Common myeloid progenitor, CD34-positive (primary cell): Measurements from ENCODE around the gene DDAH2.

Experiments
- CTCF ChIA-PET: fragments of 350-600 bp; sonication (Branson Sonifier 250); formaldehyde crosslinking; loops from one replicate; lab custom pipeline; 2021; ENCODE audit warnings: antibody characterized with exemption; lab: Charles Lee
- POLR2A ChIA-PET: fragments of 350-600 bp; sonication (Branson Sonifier 250); formaldehyde crosslinking; loops from one replicate; lab custom pipeline; 2021; ENCODE audit warnings: antibody characterized with exemption; lab: Charles Lee
- DNase-seq, 3 donors: peaks; one replicate each; pipeline versions ENCODE4 v3.0.0 to v3.0.0-alpha.2; 2013
- H3K27ac ChIP-seq, 2 experiments: 1 replicate in 1 of 2; 2 replicates in 1 of 2; pipeline ENCODE4 v1.7.0; 2013; ENCODE audit warnings: inconsistent platforms in 2 of 2, low read length in 2 of 2, mild to moderate bottlenecking in 2 of 2, low read depth in 1 of 2, moderate library complexity in 1 of 2; ENCODE audit not compliant: severe bottlenecking in 2 of 2, insufficient read depth in 1 of 2, poor library complexity in 1 of 2
- H3K27me3 ChIP-seq, 5 experiments: replicated peaks in 2 of 5; 1 replicate in 3 of 5; 2 replicates in 2 of 5; pipeline versions ENCODE4 v1.6.1 to v1.7.0; 2013; ENCODE audit warnings: low read length in 4 of 5, mild to moderate bottlenecking in 2 of 5, moderate library complexity in 2 of 5, inconsistent platforms in 1 of 5; ENCODE audit not compliant: insufficient read depth in 5 of 5, control insufficient read depth in 4 of 5
- H3K36me3 ChIP-seq, 4 experiments: 1 replicate in 2 of 4; 2 replicates in 2 of 4; pipeline versions ENCODE4 v1.6.1 to v1.7.0; 2013; ENCODE audit warnings: low read length in 3 of 4, control low read depth in 1 of 4, mild to moderate bottlenecking in 1 of 4; ENCODE audit not compliant: control insufficient read depth in 4 of 4, insufficient read depth in 4 of 4
- H3K4me1 ChIP-seq, 4 experiments: 1 replicate in 3 of 4; 2 replicates in 1 of 4; pipeline versions ENCODE4 v1.6.1 to v1.7.1; 2013; ENCODE audit warnings: low read length in 3 of 4, mild to moderate bottlenecking in 3 of 4, control low read depth in 1 of 4, inconsistent platforms in 1 of 4, moderate library complexity in 1 of 4; ENCODE audit not compliant: control insufficient read depth in 4 of 4, insufficient read depth in 4 of 4; ENCODE audit errors: control extremely low read depth in 1 of 4
- H3K4me3 ChIP-seq, 7 experiments: 1 replicate in 4 of 7; 2 replicates in 3 of 7; pipeline versions ENCODE4 v1.5.1 to v1.7.0; 2013; ENCODE audit warnings: mild to moderate bottlenecking in 7 of 7, low read length in 6 of 7, moderate library complexity in 6 of 7, inconsistent platforms in 2 of 7, low read depth in 2 of 7, control low read depth in 1 of 7; ENCODE audit not compliant: insufficient read depth in 4 of 7, control insufficient read depth in 1 of 7; ENCODE audit errors: extremely low read depth in 1 of 7
- H3K9me3 ChIP-seq, 5 experiments: 1 replicate in 4 of 5; 2 replicates in 1 of 5; pipeline versions ENCODE4 v1.6.1 to v1.7.1; 2013; ENCODE audit warnings: low read length in 4 of 5, mild to moderate bottlenecking in 2 of 5, inconsistent platforms in 1 of 5, low read depth in 1 of 5, moderate library complexity in 1 of 5; ENCODE audit not compliant: control insufficient read depth in 4 of 5, insufficient read depth in 2 of 5; ENCODE audit errors: control extremely low read depth in 1 of 5
- WGBS: methylation state at CpG from one replicate; pipeline ENCODE4 v1.1.5; 2013; ENCODE audit not compliant: insufficient coverage; 5-methylcytosine and 5-hydroxymethylcytosine counted together

DDAH2 gene

DNA sequence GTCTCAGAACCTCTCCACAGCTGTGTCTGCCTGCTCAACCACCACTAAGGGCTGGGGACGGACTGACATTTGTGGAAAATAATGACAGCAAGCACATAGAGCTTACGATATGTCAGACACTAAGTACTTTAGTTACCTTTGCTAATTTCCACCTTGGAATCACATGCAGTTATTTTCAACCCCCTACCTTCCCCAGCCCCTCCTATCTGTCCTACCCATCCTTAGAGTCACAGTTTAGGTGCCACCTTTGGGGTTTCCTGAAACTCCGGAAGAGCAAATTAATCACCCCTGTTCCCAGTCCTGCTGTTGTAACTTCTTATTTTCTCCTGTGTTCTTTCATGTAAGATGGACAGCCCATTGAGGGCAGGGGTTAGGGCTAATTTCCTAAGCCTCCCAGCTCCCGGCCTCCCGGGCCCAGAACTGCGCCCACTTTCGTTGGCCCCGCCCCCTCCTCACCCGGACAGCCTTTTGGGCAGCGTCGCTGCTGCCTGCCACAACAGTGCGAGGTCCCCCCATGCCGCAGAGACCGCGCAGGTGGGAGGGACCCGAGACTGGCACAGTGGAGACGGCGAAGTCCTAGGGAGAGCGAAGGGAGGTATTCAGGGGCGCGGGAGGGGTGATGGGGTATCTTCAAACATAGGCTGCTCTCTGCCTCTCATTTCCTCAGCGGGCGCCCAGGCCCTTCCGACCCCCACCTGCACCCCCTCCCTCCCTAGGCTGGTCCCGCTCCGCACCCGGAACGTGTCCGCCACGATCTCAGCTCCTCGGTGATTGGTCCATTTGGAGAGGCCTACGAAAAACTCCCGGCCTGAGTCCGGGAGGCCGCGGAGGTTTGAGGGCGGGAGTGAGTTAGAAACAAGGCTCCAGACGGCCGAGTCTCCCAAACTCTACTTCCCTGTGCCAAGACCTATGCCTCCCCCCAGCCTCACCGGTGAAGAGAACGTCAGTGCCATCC is 1.1 kb downstream of the DDAH2 start:
- H3K36me3 ChIP-seq, result peaks cover 7 to 44% (median 26%) of the 10 kb centered on the region in 4 experiments
- DNase-seq, result peak in 2 of 3 donors; percentile 92 to 93
- POLR2A ChIA-PET, result interaction anchor here (0.6 to 1.5 kb wide), 11 partner anchors 8 to 99 kb away, joined by 3 to 21 read pairs (median 5); partner anchors contain the start of genes CLIC1, HSPA1B and MSH5
- CTCF ChIA-PET, result interaction anchor here (0.6 to 19.7 kb wide), 15 partner anchors 11 to 105 kb away, joined by 3 to 268 read pairs (median 4); partner anchors contain the start of genes ABHD16A, CLIC1, LY6G6D and MSH5
- H3K9me3 ChIP-seq, result no peaks in the 10 kb centered on the region
- H3K27me3 ChIP-seq, result no peaks in the 10 kb centered on the region
- peaks cover 13 to 76% (median 67%) of the 10 kb centered on the region in 4 experiments for H3K4me1 ChIP-seq
- 80% methylated on average over 24 of the region's 41 CpGs for WGBS
- peak overlapping the region; percentile 64 to 88 for H3K27ac ChIP-seq
- peak overlapping the region in 6 of 7 experiments; percentile 11 to 100 (median 95) for H3K4me3 ChIP-seq

DNA sequence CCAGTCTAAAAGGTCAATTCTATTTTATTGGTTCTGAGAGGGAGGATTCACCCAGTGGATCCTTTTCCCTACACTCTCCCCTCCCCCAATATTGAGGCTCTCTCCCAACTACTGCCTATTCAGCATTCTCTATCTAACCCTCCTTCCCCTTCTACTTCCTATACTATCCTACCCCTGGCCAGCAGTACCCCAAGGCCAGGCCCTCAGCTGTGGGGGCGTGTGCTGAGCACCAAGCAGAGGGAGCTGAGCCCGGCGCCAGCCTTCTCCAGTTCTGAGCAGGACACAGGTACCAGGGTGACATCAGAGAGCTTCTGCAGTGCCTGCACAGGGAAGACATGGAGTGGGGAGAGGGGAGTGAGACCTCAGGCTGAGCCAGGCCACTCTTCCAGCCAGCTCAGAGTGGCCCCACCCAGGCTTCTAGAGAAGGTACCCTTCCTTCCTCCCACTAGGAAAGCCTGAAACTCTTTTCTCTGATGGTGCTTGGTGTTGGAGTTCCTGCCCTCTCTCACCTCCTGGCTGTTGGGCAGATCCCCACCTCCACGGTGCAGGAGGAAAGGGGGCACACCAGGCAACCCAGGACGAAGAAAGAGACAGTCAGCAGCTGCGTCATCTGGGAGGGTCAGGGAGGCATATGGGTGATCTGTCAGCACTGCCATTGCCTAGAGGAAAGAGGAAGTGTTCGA is 1.9 kb downstream of the DDAH2 start:
- H3K27ac ChIP-seq, result peak overlapping the region; percentile 64 to 88
- peak in 1 of 3 donors; percentile 78 for DNase-seq
- peak overlapping the region in 5 of 7 experiments; percentile 7 to 95 (median 44) for H3K4me3 ChIP-seq
- CTCF ChIA-PET, result interaction anchor here (0.6 to 19.7 kb wide), 15 partner anchors 12 to 106 kb away, joined by 3 to 268 read pairs (median 3); partner anchors contain the start of genes ABHD16A, CLIC1, LY6G6D and MSH5
- H3K9me3 ChIP-seq, result no peaks in the 10 kb centered on the region
- H3K27me3 ChIP-seq, result no peaks in the 10 kb centered on the region
- POLR2A ChIA-PET, result interaction anchor here (0.6 to 1.5 kb wide), 11 partner anchors 9 to 100 kb away, joined by 3 to 21 read pairs (median 5); partner anchors contain the start of genes CLIC1, HSPA1B and MSH5
- peaks cover 5 to 41% (median 23%) of the 10 kb centered on the region in 4 experiments for H3K36me3 ChIP-seq
- 41% methylated on average over 6 of the region's 7 CpGs for WGBS
- H3K4me1 ChIP-seq, result peaks cover 13 to 75% (median 70%) of the 10 kb centered on the region in 4 experiments

DNA sequence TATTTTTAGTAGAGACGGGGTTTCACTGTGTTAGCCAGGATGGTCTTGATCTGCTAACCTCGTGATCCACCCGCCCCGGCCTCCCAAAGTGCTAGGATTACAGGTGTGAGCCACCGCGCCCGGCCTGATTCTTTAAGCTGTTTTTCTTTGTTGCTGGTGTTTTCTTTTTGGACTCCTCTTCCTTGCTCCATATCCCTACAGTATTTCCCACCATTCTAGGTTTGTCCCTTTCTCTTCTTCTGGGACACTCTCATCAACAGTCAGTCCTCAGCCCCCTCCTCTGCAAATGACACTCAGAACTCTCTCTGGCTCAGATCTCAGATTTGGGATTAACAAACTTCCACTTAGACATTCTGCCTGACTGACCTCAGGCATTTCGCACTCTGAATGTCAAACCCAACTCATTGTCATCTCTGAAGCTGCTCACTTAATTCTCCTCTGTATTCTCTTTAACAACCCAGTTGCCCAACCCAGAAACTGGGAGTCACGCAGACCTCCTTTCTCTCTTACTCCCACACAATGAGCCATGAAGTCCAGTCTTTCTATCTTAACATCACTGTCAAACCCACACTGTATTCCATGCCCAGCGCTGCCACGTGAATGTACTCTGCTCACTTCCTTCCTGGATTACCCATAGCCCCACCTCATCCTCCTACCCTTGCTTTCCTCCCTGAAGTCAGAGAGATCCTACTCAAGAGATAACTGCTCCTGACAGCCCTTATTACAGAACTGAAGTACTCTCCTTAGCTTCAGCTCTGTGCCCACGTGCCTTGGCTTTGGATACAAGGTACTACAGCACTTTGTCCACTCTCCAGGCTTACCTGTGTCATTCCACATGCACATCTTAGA is 3.4 kb downstream of the DDAH2 start:
- Histone ChIP-seq H3K36me3 (peaks cover under 1 to 28% (median 12%) of the 10 kb centered on the region in 4 experiments), H3K4me3 (no peak overlapping the region), H3K27ac (peak overlapping the region in 1 of 2 experiments; percentile 88), H3K9me3 (no peaks in the 10 kb centered on the region), H3K4me1 (peaks cover 13 to 74% (median 68%) of the 10 kb centered on the region in 4 experiments), H3K27me3 (no peaks in the 10 kb centered on the region)
- 61% methylated on average over 8 of the region's 12 CpGs for WGBS
- POLR2A ChIA-PET, result interaction anchor here (0.7 to 1.2 kb wide), 3 partner anchors 10 to 105 kb away, joined by 3 to 6 read pairs (median 3); partner anchors contain the start of gene LY6G6D
- CTCF ChIA-PET, result interaction anchor here (0.8 to 19.7 kb wide), 10 partner anchors 10 to 110 kb away, joined by 3 to 268 read pairs (median 6); partner anchors contain the start of genes CLIC1, LY6G6D, MSH5 and SAPCD1
- DNase-seq, result no peak

DNA sequence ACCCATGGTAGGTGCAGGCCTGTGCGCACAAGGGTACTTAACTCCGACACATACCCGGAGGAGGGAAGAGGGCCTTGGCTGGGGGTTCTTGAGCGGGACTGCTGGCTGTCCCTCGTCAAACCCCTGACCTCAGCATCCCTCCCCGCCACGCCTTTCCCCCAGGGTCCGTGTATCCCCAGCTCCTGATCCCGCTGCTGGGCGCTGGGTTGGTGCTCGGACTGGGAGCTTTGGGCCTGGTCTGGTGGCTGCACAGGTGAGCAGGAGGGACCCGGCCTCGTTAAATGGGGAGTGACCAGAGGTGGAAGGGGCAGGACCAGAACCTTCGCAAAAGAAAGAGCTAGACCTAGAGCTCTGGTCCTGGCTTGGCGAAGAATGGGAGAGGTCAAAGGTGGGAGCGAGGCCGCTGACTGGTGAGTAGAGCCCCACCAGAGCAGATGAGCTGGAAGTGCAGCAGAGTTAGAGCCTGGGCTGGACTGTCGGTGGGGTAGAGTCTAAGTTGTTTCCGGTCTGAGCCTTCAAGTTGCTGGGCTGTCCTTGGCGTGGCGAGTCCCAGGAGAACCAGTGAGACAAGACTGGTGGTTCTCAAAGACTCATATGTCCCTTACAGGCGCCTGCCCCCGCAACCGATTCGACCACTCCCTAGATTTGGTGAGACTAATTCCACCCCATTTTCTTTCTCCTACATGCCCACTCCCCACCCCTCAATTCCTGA is 5.0 kb downstream of the DDAH2 start:
- 90% methylated on average over 22 of the region's 25 CpGs for WGBS

DNA sequence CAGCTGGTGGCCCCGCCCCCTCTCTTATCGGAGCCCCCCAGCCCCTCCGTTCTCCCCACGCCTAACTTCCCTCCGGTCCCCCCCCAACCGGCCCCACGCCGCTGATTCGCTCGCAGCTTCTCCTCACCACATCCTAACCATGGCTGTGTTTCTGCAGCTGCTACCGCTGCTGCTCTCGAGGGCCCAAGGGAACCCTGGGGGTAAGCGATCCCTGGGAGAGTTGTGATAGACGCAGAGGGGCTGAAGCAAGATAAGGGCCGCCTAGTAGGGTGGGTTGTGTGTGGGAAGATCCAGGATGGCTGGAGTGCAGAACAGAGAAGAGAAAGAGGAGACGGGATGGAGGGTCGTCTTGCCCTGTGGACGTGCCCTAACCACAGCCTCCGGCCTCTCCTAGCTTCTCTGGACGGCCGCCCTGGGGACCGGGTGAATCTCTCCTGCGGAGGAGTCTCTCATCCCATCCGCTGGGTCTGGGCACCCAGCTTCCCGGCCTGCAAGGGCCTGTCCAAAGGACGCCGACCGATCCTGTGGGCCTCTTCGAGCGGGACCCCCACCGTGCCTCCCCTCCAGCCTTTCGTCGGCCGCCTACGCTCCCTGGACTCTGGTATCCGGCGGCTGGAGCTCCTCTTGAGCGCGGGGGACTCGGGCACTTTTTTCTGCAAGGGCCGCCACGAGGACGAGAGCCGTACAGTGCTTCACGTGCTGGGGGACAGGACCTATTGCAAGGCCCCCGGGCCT is 5.7 kb downstream of the DDAH2 start, which contains the start of gene MPIG6B:
MPIG6B (plus strand) TSS at position 129 of the 735 bp plus-strand sequence; CDS start at position 140, 11 bp downstream.
- Histone ChIP-seq H3K27ac (peak within 1 kb of the TSS; percentile 33 to 65), H3K27me3 (no peaks in the 10 kb centered on the region), H3K36me3 (peaks cover 0 to 23% (median 9%) of the 10 kb centered on the region in 4 experiments), H3K9me3 (no peaks in the 10 kb centered on the region), H3K4me3 (peak within 1 kb of the TSS in 5 of 7 experiments; percentile 27 to 69 (median 56)), H3K4me1 (peaks cover 11 to 58% (median 50%) of the 10 kb centered on the region in 4 experiments)
- 41% methylated on average over 42 of the region's 46 CpGs for WGBS
- ChIA-PET POLR2A (interaction anchor here (0.6 to 2.6 kb wide), 4 partner anchors 12 to 244 kb away, joined by 3 to 21 read pairs (median 12); partner anchors contain the start of gene MSH5), CTCF (interaction anchor here (0.6 to 19.7 kb wide), 13 partner anchors 10 to 106 kb away, joined by 3 to 268 read pairs (median 5); partner anchors contain the start of genes LY6G6D, LY6G6F, MSH5 and SAPCD1)
- peak in 2 of 3 donors; percentile 73 to 80 for DNase-seq

More for the DNA sequence above, 5.0 kb downstream of the DDAH2 start:
- Histone ChIP-seq H3K4me3 (peak overlapping the region in 4 of 7 experiments; percentile 32 to 69 (median 62)), H3K36me3 (peaks cover 0 to 26% (median 9%) of the 10 kb centered on the region in 4 experiments), H3K9me3 (no peaks in the 10 kb centered on the region), H3K27me3 (no peaks in the 10 kb centered on the region), H3K27ac (peak overlapping the region in 1 of 2 experiments; percentile 65), H3K4me1 (peaks cover 13 to 65% (median 57%) of the 10 kb centered on the region in 4 experiments)
- DNase-seq, result no peak
- ChIA-PET POLR2A (interaction anchor here (1.2 to 2.6 kb wide), 3 partner anchors 12 to 107 kb away, joined by 6 to 21 read pairs (median 16); partner anchors contain the start of gene MSH5), CTCF (interaction anchor here (1.0 to 19.7 kb wide), 14 partner anchors 9 to 106 kb away, joined by 3 to 268 read pairs (median 6); partner anchors contain the start of genes LY6G6D, LY6G6F, MSH5 and SAPCD1)
